Activated CD4-positive, alpha-beta T cell treated with anti-CD3 and anti-CD28 coated beads, Interleukin-2, amount 50 U/mL, for 16 hours (primary cell): ENCODE results near the gene VAT1L.
A peak's percentile ranks its signal among the peaks of the same experiment; 100 is the strongest.

ENCODE experiments used
- DNase-seq: peaks from one replicate; pipeline ENCODE4 v3.0.0-alpha.2; 2020

The VAT1L gene

GRCh38 chr16:77998350-77999023 is 210.1 kb downstream of the VAT1L start:
- no peak for DNase-seq

- DNase-seq, result no peak
Measured at GRCh38 chr16:78001451-78002025, 213.2 kb downstream of the VAT1L start.

- peak; percentile 88 for DNase-seq
Measured at GRCh38 chr16:78002915-78003538, 214.7 kb downstream of the VAT1L start.

- DNase-seq, result no peak
Measured at GRCh38 chr16:78004517-78004916, 216.2 kb downstream of the VAT1L start.

- peak; percentile 12 for DNase-seq
Measured at GRCh38 chr16:78005881-78006280, 217.5 kb downstream of the VAT1L start.

- DNase-seq, result no peak
Measured at GRCh38 chr16:78007121-78007520, 218.8 kb downstream of the VAT1L start.

GRCh38 chr16:78022347-78023060 is 234.1 kb downstream of the VAT1L start, which contains the start of gene CLEC3A:
TSS of gene CLEC3A (plus strand) at chr16:78022548. CDS start at chr16:78022627, 79 bp downstream.
- DNase-seq, result no peak

- DNase-seq, result no peak
Measured at GRCh38 chr16:78024159-78024558, 235.8 kb downstream of the VAT1L start.

- DNase-seq, result no peak
Measured at GRCh38 chr16:78025631-78026030, 237.3 kb downstream of the VAT1L start.

- no peak for DNase-seq
Measured at GRCh38 chr16:78028018-78028417, 239.7 kb downstream of the VAT1L start.
